ENCODE results near the gene HMCN1. TPM values are rescaled to one million over a fixed set of nuclear protein-coding genes. Genes with fewer than 3 reads are reported as not detected.
"Not testable (repeated sequence)": the region's sequence is repeated elsewhere in the genome, so short reads cannot be mapped to it uniquely, and the experiment has no call there.

HMCN1 gene
- total and polyA plus RNA-seq, 4 experiments from 2014 or later = 0.19 to 0.29 TPM; not detected in 2

DNA sequence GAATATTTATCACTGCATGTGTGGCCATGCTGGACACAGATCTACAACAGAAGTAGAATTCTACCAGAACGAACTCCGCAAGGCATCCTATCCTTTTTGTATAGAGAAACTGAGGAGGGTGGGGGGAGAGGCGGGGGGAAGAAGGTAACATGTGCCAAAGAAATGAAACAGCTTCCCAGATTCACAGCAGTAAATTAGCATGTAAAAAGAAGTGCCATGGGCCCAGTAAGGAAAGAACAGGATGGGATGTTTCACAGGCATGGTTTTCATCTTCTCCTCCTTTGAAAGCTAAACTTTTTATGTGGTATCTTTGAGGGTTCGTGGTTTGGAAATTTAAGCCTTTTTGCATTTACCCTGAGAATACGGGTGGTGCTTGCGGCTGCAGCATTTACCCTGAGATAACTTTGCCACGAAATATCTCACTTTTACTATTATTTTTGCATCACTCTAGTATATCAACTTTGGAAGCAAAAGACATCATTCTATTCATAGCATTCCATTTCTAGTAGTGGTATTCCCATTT lies 471.9 kb downstream of the HMCN1 start:
- H3K36me3 Mint-ChIP-seq = no peaks in the 10 kb centered on the region
- Histone ChIP-seq H3K36me3 (ENCODE audit: insufficient read depth, low read length) (no peaks in the 10 kb centered on the region), H3K27me3 (ENCODE audit: insufficient read depth, low read length) (no peaks in the 10 kb centered on the region), H3K4me1 (ENCODE audit: insufficient read depth, low read length) (no peaks in the 10 kb centered on the region), H3K4me3 (ENCODE audit: low read length in 2 of 2) (no peak overlapping the region), H3K27ac (ENCODE audit: low read depth, low read length) (no peak overlapping the region), H3K9me3 (ENCODE audit: control insufficient read depth in 1 of 2, low read length in 2 of 2) (no peaks in the 10 kb centered on the region)
- H3K4me3 Mint-ChIP-seq = peak overlapping the region in 1 of 8 donors; percentile 12
- peaks cover 0 to 2% (median 0%) of the 10 kb centered on the region in 8 donors for H3K9me3 Mint-ChIP-seq
- ChIA-PET CTCF (ENCODE audit: partially characterized antibody) (no interaction called here), POLR2A (ENCODE audit: partially characterized antibody) (no interaction called here)
- H3K4me1 Mint-ChIP-seq = peaks cover 0 to 12% (median 5%) of the 10 kb centered on the region in 4 donors
- no peak overlapping the region for H3K27ac Mint-ChIP-seq
- intact Hi-C loops (cut with micrococcal nuclease) = no loop called here
- DNase-seq = no peak
- H3K27me3 Mint-ChIP-seq = peaks cover 9 to 16% of the 10 kb centered on the region in 2 donors

DNA sequence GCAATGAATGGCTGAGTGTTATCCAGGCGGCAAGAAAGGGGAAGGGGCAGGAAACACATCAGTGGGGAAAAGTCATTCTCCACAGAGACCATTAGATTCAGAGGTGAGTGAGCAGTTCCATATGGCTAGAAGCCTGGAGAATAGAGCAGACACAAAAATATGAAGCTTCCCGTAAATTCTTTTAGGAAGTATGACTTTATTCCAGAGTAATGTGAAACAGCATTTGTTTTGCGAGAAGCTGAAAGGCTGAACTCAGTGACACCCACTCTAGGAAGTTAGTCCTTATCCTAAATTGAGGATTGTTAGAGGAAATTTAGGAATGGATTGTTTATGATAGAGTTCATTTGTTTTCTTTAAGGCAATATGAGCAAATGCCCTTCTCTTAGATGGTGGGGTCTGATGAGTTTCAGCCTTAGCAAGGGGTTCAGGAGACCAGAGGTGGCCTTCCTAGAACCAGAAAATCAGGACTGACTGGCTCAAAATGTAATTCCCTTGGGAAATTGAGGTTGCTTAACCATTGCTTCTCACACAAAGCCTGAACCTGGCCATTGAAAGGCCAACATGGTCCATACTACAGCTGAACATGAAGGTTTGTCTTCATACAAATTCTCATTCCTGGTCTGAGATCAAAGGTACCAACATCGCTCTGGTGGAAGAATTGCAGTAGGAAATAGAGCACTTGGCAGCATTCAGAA lies 473.3 kb downstream of the HMCN1 start:
- ChIA-PET POLR2A (ENCODE audit: partially characterized antibody) (no interaction called here), CTCF (ENCODE audit: partially characterized antibody) (no interaction called here)
- H3K27me3 ChIP-seq (ENCODE audit: insufficient read depth, low read length) = no peaks in the 10 kb centered on the region
- H3K36me3 ChIP-seq (ENCODE audit: insufficient read depth, low read length) = no peaks in the 10 kb centered on the region
- H3K27ac Mint-ChIP-seq = no peak overlapping the region
- no peaks in the 10 kb centered on the region for H3K4me1 ChIP-seq (ENCODE audit: insufficient read depth, low read length)
- no peaks in the 10 kb centered on the region for H3K9me3 ChIP-seq (ENCODE audit: control insufficient read depth in 1 of 2, low read length in 2 of 2)
- no peak overlapping the region for H3K27ac ChIP-seq (ENCODE audit: low read depth, low read length)
- H3K9me3 Mint-ChIP-seq = peaks cover 0 to 2% (median 0%) of the 10 kb centered on the region in 8 donors
- H3K27me3 Mint-ChIP-seq = peaks cover 8 to 21% of the 10 kb centered on the region in 2 donors
- DNase-seq = no peak
- peak overlapping the region in 1 of 8 donors; percentile 31 for H3K4me3 Mint-ChIP-seq
- H3K36me3 Mint-ChIP-seq = no peaks in the 10 kb centered on the region
- H3K4me3 ChIP-seq (ENCODE audit: low read length in 2 of 2) = no peak overlapping the region
- H3K4me1 Mint-ChIP-seq = peaks cover 0 to 12% (median 5%) of the 10 kb centered on the region in 4 donors
- intact Hi-C loops (cut with micrococcal nuclease) = no loop called here

DNA sequence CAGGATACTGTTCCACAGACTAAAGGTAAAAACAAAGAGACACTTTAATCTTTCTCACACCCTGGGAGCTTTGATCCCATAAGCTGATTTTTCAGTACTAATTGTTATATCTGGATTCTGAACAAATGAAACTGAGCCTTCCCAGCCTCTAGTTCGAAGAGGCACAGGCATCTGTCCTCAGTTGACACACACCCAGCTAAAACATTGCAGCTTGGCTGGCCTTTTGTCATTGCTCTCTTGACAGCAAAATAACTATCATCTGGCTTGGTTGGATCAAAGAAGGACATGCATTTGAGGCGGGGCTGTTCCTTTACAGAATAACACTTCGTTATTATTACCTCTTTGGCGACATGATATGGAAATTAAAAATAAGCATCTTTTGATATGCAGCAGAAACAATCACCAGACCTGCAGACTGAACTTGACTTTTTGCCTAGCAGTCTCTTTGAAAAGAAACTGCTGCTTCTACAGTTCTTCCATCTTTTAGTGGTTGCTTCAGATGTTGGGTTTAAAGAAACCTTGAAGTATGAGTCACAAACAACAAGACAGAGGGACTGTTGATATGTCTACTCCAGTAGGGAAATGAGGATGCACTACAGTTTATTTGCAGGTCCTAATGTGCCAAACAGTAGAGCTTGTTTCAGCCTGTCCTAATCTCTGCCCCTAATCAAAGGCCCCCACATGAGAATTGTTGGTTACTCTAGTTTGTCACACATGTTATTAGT lies 474.4 kb downstream of the HMCN1 start:
- Mint-ChIP-seq H3K27ac (no peak overlapping the region), H3K36me3 (no peaks in the 10 kb centered on the region), H3K4me1 (peaks cover 0 to 12% (median 5%) of the 10 kb centered on the region in 4 donors), H3K4me3 (no peak overlapping the region), H3K27me3 (peaks cover 8 to 21% of the 10 kb centered on the region in 2 donors), H3K9me3 (peaks cover 0 to 2% (median 0%) of the 10 kb centered on the region in 8 donors)
- no peak overlapping the region for H3K27ac ChIP-seq (ENCODE audit: low read depth, low read length)
- H3K4me3 ChIP-seq (ENCODE audit: low read length in 2 of 2) = no peak overlapping the region
- no peaks in the 10 kb centered on the region for H3K9me3 ChIP-seq (ENCODE audit: control insufficient read depth in 1 of 2, low read length in 2 of 2)
- ChIA-PET CTCF (ENCODE audit: partially characterized antibody) (no interaction called here), POLR2A (ENCODE audit: partially characterized antibody) (no interaction called here)
- DNase-seq = no peak
- H3K4me1 ChIP-seq (ENCODE audit: insufficient read depth, low read length) = no peaks in the 10 kb centered on the region
- intact Hi-C loops (cut with micrococcal nuclease) = no loop called here
- H3K36me3 ChIP-seq (ENCODE audit: insufficient read depth, low read length) = no peaks in the 10 kb centered on the region
- H3K27me3 ChIP-seq (ENCODE audit: insufficient read depth, low read length) = no peaks in the 10 kb centered on the region

DNA sequence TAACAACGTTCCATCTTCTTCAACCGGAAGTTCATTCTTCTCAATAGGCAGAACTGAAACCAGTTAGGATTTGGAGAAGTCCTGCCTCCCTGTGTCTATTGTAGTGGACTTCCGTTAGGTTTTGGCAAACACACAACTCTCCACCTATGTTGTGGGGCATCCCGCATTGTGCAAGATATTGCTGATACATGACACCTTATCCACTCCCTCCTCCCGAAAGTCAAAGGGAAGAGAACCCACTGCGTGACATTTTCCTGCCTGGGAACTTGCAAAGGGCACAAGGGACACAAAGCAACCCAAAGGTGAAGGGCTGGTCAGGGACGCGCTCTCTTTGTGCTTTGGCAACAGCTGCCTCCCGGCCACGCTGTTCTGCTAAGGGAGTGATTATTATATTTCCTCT lies 476.1 kb downstream of the HMCN1 start:
- Histone ChIP-seq H3K27me3 (ENCODE audit: insufficient read depth, low read length) (no peaks in the 10 kb centered on the region), H3K27ac (ENCODE audit: low read depth, low read length) (no peak overlapping the region), H3K4me1 (ENCODE audit: insufficient read depth, low read length) (no peaks in the 10 kb centered on the region), H3K9me3 (ENCODE audit: control insufficient read depth in 1 of 2, low read length in 2 of 2) (no peaks in the 10 kb centered on the region), H3K36me3 (ENCODE audit: insufficient read depth, low read length) (no peaks in the 10 kb centered on the region), H3K4me3 (ENCODE audit: low read length in 2 of 2) (no peak overlapping the region)
- no peak overlapping the region for H3K4me3 Mint-ChIP-seq
- DNase-seq = no peak
- H3K27ac Mint-ChIP-seq = no peak overlapping the region
- CTCF ChIA-PET (ENCODE audit: partially characterized antibody) = interaction anchor here (0.8 kb wide), 1 partner anchor 397 kb away, joined by 3 read pairs; no protein-coding TSS in a partner anchor
- H3K9me3 Mint-ChIP-seq = peaks cover 0 to 2% (median 0%) of the 10 kb centered on the region in 8 donors
- H3K4me1 Mint-ChIP-seq = peaks cover 0 to 11% (median 5%) of the 10 kb centered on the region in 4 donors
- peaks cover 8 to 23% of the 10 kb centered on the region in 2 donors for H3K27me3 Mint-ChIP-seq
- intact Hi-C loops (cut with micrococcal nuclease) = loop anchor here (10.0 kb wide), 1 partner anchor 1405 kb away; no protein-coding TSS in a partner anchor
- H3K36me3 Mint-ChIP-seq = no peaks in the 10 kb centered on the region
- POLR2A ChIA-PET (ENCODE audit: partially characterized antibody) = no interaction called here

DNA sequence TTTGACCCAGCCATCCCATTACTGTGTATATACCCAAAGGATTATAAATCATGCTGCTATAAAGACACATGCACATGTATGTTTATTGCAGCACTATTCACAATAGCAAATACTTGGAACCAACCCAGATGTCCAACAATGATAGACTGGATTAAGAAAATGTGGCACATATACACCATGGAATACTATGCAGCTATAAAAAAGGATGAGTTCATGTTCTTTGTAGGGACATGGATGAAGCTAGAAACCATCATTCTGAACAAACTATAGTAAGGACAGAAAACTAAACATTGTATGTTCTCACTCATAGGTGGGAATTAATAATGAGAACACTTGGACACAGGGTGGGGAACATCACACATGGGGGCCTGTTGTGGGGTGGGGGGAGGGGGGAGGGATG lies 477.4 kb downstream of the HMCN1 start:
- CTCF ChIA-PET (ENCODE audit: partially characterized antibody); H3K27me3 ChIP-seq (ENCODE audit: insufficient read depth, low read length); H3K9me3 Mint-ChIP-seq; H3K4me1 Mint-ChIP-seq; DNase-seq; H3K27ac ChIP-seq (ENCODE audit: low read depth, low read length); H3K4me3 Mint-ChIP-seq; H3K9me3 ChIP-seq (ENCODE audit: control insufficient read depth in 1 of 2, low read length in 2 of 2); H3K4me1 ChIP-seq (ENCODE audit: insufficient read depth, low read length); H3K4me3 ChIP-seq (ENCODE audit: low read length in 2 of 2); H3K27ac Mint-ChIP-seq; H3K36me3 Mint-ChIP-seq; POLR2A ChIA-PET (ENCODE audit: partially characterized antibody); H3K36me3 ChIP-seq (ENCODE audit: insufficient read depth, low read length): not testable (repeated sequence)
- intact Hi-C loops (cut with micrococcal nuclease) = loop anchor here (10.0 kb wide), 1 partner anchor 1407 kb away; no protein-coding TSS in a partner anchor
- peaks cover 6 to 19% of the 10 kb centered on the region in 2 donors for H3K27me3 Mint-ChIP-seq

DNA sequence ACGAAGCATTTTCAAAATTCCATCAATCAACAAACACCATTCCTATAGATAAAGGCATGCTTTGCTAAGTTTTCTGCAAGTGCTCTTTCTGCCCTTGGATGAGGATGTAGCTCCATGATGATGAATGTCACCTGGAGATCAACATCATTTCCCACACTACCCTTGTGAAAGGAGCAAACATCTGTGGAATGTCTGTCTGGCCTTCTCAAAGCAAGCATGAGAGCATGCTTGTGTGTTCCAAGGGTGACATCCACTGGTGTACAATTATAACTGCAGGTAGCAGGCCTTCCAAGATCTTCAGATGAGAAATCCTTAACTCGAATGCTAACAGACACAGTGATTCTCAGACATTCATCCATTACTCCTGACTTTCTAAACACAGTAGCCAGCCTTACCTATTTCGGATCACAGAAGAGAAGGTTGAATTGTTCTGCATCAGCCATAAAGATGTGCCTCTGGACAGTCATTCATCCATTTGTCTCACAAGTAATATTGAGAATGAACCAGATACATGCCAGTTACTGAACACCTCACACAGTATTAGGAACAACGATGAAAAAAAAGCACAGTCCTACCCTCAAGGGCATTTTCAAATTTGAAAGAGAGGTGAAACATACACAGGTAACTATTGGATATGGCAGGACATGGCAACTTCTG lies 478.5 kb downstream of the HMCN1 start:
- peak in 4 of 5 donors; percentile 2 to 11 (median 6) for DNase-seq
- H3K9me3 ChIP-seq (ENCODE audit: control insufficient read depth in 1 of 2, low read length in 2 of 2) = no peaks in the 10 kb centered on the region
- H3K27ac ChIP-seq (ENCODE audit: low read depth, low read length) = no peak overlapping the region
- H3K4me3 ChIP-seq (ENCODE audit: low read length in 2 of 2) = no peak overlapping the region
- H3K4me3 Mint-ChIP-seq = no peak overlapping the region
- no peaks in the 10 kb centered on the region for H3K36me3 ChIP-seq (ENCODE audit: insufficient read depth, low read length)
- H3K9me3 Mint-ChIP-seq = peaks cover 0 to 2% (median 0%) of the 10 kb centered on the region in 8 donors
- POLR2A ChIA-PET (ENCODE audit: partially characterized antibody) = no interaction called here
- no peaks in the 10 kb centered on the region for H3K27me3 ChIP-seq (ENCODE audit: insufficient read depth, low read length)
- no peaks in the 10 kb centered on the region for H3K36me3 Mint-ChIP-seq
- CTCF ChIA-PET (ENCODE audit: partially characterized antibody) = no interaction called here
- H3K27ac Mint-ChIP-seq = no peak overlapping the region
- peaks cover 4 to 13% of the 10 kb centered on the region in 2 donors for H3K27me3 Mint-ChIP-seq
- no peaks in the 10 kb centered on the region for H3K4me1 ChIP-seq (ENCODE audit: insufficient read depth, low read length)
- intact Hi-C loops (cut with micrococcal nuclease) = loop anchor here (10.0 kb wide), 1 partner anchor 1408 kb away; no protein-coding TSS in a partner anchor
- H3K4me1 Mint-ChIP-seq = no peaks in the 10 kb centered on the region

DNA sequence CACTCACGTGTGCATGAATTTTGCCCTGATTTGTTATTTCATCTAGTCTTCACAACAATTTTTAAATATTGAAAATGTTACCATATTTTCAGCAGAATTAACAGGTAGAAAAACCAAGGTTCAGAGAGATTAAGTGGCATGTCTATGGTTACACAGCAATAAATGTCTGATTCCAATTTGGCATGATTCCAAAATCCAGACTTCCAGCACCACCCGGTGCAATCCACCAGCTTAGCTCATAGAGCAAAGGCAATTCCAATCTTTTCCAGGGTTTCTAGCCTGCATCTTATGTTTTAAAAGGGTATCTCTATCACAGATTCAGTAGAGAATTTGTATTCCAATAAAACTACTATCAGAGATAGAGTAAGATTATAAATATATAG lies 479.0 kb downstream of the HMCN1 start:
- intact Hi-C loops (cut with micrococcal nuclease) = loop anchor here (10.0 kb wide), 1 partner anchor 1408 kb away; no protein-coding TSS in a partner anchor
- Mint-ChIP-seq H3K27me3 (peaks cover 2 to 10% of the 10 kb centered on the region in 2 donors), H3K4me1 (no peaks in the 10 kb centered on the region)

More for the DNA sequence above, 479.0 kb downstream of the HMCN1 start:
- H3K4me3 ChIP-seq (ENCODE audit: low read length in 2 of 2) = no peak overlapping the region
- Mint-ChIP-seq H3K27ac (no peak overlapping the region), H3K4me3 (no peak overlapping the region), H3K36me3 (no peaks in the 10 kb centered on the region), H3K9me3 (peaks cover 0 to 2% (median 0%) of the 10 kb centered on the region in 8 donors)
- H3K36me3 ChIP-seq (ENCODE audit: insufficient read depth, low read length) = no peaks in the 10 kb centered on the region
- DNase-seq = no peak
- no peaks in the 10 kb centered on the region for H3K9me3 ChIP-seq (ENCODE audit: control insufficient read depth in 1 of 2, low read length in 2 of 2)
- H3K27me3 ChIP-seq (ENCODE audit: insufficient read depth, low read length) = no peaks in the 10 kb centered on the region
- H3K4me1 ChIP-seq (ENCODE audit: insufficient read depth, low read length) = no peaks in the 10 kb centered on the region
- CTCF ChIA-PET (ENCODE audit: partially characterized antibody) = no interaction called here
- no peak overlapping the region for H3K27ac ChIP-seq (ENCODE audit: low read depth, low read length)
- POLR2A ChIA-PET (ENCODE audit: partially characterized antibody) = no interaction called here

Measured in CD4-positive, alpha-beta memory T cell (primary cell).